HL-60 (cell line): Measurements from ENCODE around the gene MAPKAPK5.

Source experiments
- GABPA ChIP-seq: IDR thresholded peaks from 2 replicates; pipeline ENCODE4 v1.6.1; 2012; ENCODE audit warnings: low read depth
- POLR2AphosphoS5 ChIP-seq: IDR thresholded peaks from 2 replicates; pipeline ENCODE4 v1.6.1; 2012; ENCODE audit warnings: low read depth
- SPI1 ChIP-seq: IDR thresholded peaks from 2 replicates; pipeline ENCODE4 v1.6.1; 2012; ENCODE audit warnings: low read depth, mild to moderate bottlenecking, borderline replicate concordance
- TF ChIP-seq, protein P1 (sequence below): IDR thresholded peaks from one replicate; pipeline ENCODE4 v1.5.1; 2011; ENCODE audit warnings: low read length, control low read depth, inconsistent platforms; ENCODE audit not compliant: insufficient read depth
- TF ChIP-seq, protein P2 (sequence below): IDR thresholded peaks from 2 replicates; pipeline ENCODE4 v1.6.1; 2012; ENCODE audit warnings: low read depth; ENCODE audit not compliant: insufficient replicate concordance

- TF ChIP-seq, protein P1, sequence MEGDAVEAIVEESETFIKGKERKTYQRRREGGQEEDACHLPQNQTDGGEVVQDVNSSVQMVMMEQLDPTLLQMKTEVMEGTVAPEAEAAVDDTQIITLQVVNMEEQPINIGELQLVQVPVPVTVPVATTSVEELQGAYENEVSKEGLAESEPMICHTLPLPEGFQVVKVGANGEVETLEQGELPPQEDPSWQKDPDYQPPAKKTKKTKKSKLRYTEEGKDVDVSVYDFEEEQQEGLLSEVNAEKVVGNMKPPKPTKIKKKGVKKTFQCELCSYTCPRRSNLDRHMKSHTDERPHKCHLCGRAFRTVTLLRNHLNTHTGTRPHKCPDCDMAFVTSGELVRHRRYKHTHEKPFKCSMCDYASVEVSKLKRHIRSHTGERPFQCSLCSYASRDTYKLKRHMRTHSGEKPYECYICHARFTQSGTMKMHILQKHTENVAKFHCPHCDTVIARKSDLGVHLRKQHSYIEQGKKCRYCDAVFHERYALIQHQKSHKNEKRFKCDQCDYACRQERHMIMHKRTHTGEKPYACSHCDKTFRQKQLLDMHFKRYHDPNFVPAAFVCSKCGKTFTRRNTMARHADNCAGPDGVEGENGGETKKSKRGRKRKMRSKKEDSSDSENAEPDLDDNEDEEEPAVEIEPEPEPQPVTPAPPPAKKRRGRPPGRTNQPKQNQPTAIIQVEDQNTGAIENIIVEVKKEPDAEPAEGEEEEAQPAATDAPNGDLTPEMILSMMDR, result no peak
- TF ChIP-seq POLR2AphosphoS5 (no peak), GABPA (no peak), SPI1 (no peak)
- TF ChIP-seq, protein P2, sequence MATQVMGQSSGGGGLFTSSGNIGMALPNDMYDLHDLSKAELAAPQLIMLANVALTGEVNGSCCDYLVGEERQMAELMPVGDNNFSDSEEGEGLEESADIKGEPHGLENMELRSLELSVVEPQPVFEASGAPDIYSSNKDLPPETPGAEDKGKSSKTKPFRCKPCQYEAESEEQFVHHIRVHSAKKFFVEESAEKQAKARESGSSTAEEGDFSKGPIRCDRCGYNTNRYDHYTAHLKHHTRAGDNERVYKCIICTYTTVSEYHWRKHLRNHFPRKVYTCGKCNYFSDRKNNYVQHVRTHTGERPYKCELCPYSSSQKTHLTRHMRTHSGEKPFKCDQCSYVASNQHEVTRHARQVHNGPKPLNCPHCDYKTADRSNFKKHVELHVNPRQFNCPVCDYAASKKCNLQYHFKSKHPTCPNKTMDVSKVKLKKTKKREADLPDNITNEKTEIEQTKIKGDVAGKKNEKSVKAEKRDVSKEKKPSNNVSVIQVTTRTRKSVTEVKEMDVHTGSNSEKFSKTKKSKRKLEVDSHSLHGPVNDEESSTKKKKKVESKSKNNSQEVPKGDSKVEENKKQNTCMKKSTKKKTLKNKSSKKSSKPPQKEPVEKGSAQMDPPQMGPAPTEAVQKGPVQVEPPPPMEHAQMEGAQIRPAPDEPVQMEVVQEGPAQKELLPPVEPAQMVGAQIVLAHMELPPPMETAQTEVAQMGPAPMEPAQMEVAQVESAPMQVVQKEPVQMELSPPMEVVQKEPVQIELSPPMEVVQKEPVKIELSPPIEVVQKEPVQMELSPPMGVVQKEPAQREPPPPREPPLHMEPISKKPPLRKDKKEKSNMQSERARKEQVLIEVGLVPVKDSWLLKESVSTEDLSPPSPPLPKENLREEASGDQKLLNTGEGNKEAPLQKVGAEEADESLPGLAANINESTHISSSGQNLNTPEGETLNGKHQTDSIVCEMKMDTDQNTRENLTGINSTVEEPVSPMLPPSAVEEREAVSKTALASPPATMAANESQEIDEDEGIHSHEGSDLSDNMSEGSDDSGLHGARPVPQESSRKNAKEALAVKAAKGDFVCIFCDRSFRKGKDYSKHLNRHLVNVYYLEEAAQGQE, result no peak
These were observed 16.8 kb downstream of the MAPKAPK5 start for GRCh38 chr12:111858778-111859177.
